GM12801 (cell line): ENCODE data around the gene DHX35.

Source experiments
- TF ChIP-seq, protein P1 (sequence below): IDR thresholded peaks from one replicate; pipeline ENCODE4 v1.5.1; 2011; ENCODE audit warnings: control low read depth; ENCODE audit not compliant: insufficient read length; ENCODE audit errors: extremely low read depth

DHX35 gene

DNA sequence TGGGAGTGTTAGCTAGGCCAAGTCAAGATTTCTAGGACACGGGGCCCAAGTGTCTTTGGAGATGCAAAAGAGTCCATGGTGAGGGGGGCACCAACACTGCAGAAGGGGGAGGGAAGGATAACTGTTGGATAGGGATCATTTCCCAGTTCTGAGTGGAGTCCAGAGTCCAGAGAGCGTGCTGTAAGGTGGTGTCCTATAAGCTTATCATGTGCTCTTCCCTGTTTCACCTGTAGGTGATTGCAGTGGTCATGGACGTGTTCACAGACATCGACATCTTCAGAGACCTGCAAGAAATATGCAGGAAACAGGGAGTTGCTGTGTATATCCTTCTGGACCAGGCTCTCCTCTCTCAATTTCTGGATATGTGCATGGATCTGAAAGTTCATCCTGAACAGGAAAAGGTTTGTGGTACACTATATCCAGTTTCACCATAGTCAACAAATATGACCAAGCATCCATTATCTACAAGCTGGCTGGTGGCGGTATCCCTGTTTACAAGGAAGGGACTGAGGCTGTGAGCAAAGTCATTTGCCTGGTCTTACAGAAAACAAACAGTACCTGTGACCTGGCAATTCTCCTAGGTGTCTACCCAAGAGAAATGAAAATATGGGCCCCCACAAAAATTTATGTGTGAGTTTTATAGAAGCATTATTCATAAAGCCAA, 20.3 kb upstream of the DHX35 start:
- TF ChIP-seq, protein P1, sequence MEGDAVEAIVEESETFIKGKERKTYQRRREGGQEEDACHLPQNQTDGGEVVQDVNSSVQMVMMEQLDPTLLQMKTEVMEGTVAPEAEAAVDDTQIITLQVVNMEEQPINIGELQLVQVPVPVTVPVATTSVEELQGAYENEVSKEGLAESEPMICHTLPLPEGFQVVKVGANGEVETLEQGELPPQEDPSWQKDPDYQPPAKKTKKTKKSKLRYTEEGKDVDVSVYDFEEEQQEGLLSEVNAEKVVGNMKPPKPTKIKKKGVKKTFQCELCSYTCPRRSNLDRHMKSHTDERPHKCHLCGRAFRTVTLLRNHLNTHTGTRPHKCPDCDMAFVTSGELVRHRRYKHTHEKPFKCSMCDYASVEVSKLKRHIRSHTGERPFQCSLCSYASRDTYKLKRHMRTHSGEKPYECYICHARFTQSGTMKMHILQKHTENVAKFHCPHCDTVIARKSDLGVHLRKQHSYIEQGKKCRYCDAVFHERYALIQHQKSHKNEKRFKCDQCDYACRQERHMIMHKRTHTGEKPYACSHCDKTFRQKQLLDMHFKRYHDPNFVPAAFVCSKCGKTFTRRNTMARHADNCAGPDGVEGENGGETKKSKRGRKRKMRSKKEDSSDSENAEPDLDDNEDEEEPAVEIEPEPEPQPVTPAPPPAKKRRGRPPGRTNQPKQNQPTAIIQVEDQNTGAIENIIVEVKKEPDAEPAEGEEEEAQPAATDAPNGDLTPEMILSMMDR, result no peak

DNA sequence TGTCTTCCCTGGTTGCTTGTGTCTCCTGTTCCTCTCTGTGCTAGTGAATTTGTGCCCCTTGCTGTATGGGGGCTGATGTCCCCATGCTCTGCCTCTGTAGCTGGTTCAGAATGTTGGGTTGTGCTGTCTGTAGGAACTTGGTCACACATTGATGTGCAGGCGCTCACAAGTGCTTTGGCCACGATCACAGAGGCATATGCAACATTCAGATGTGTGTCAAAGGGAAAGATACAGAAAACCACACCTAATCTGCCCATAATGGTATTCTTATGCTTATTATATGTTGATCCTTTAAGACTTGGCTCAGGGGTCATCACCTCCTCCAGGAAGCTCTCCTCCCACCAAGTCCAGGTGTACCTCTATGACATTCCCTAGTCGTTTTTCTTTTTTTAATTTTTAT, 17.1 kb upstream of the DHX35 start:
- TF ChIP-seq, protein P1, result no peak

DNA sequence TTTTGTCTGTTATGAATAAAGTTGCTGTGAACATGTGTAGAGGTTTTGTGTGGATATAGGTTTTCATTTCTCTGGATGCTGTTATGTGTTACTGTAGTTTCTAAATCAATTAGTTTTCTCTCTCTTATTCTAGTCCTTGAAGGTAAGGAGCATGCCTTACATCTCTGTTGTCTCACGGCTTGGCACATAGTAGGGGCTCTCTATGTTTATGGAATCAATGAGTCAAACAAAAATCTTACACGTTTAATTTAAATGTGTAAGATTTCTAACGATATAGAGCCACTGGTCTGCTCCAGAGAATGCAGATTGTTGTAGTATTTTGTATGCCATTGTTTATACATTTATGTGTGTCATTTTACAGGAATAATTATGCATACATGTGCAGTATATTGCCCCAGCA, 15.3 kb upstream of the DHX35 start:
- TF ChIP-seq, protein P1, result no peak

DNA sequence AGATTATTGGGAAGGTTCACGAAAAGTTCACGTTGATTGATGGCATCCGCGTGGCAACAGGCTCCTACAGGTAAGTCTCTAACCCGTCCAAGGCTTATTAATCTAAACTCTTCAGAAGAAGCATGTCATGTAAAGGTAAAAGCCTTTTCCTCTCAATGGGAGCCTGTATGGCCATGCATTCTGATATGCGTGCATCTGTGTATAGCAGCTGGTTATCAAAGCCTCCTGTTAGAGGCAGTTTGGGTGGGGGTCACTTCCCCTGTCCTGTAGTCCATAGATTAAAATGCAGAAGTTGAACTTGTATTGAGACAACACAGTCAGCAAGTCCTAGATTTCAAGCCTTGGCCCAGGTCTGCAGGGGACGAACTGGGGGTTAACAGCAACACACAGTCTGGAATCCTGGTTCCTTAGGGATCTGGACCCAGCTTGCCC, 14.2 kb upstream of the DHX35 start:
- TF ChIP-seq, protein P1, result no peak

DNA sequence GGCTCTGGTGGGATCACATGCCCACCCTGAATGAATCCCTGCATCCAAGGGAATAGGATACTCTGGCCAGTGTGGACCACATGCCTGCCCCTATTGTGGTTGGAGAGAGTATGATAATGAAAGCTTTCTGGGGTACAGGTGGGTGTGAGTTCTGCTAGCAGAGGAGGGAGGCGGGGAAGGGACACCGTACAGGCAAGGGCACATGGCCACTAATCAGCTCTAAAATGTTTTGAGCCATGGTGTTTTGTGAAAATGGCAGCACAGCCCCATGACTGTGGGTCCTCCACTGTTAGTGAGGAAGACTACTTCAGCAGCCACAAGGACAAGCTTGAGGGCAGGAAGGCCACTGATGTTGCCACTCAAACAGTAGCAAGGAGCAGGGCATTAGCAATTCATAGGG, 11.9 kb upstream of the DHX35 start:
- TF ChIP-seq, protein P1, result no peak

DNA sequence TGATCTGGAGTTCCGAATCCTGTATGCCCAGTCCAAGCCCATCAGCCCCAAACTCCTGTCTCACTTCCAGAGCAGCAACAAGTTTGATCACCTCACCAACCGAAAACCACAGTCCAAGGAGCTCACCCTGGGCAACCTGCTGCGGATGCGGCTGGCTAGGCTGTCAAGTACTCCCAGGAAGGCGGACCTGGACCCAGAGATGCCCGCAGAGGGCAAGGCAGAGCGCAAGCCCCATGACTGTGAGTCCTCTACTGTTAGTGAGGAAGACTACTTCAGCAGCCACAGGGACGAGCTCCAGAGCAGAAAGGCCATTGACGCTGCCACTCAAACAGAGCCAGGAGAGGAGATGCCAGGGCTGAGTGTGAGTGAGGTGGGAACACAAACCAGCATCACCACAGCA, 10.5 kb upstream of the DHX35 start:
- TF ChIP-seq, protein P1, result no peak

DNA sequence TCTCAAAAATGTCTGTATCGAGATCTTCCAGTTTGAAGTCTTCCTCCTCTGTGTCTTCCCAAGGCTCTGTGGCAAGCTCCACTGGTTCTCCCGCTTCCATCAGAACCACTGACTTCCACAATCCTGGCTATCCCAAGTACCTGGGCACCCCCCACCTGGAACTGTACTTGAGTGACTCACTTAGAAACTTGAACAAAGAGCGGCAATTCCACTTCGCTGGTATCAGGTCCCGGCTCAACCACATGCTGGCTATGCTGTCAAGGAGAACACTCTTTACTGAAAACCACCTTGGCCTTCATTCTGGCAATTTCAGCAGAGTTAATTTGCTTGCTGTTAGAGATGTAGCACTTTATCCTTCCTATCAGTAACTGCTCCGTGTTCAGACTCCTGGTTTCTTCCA, 10.0 kb upstream of the DHX35 start:
- TF ChIP-seq, protein P1, result no peak
